Chondrocyte (in vitro differentiated cells): Measurements from ENCODE around the gene UPF1. TPM values are rescaled to one million over a fixed set of nuclear protein-coding genes. Genes with fewer than 3 reads are reported as not detected.

ENCODE experiments used
- DNase-seq: peaks from one replicate; pipeline ENCODE4 v3.0.0; 2021; ENCODE audit warnings: mixed read lengths, low spot score
- H3K27ac Mint-ChIP-seq: one replicate; pipeline ENCODE4 v1.8.0; 2021; ENCODE audit warnings: mild to moderate bottlenecking, moderate library complexity, mixed read lengths; ENCODE audit not compliant: unreplicated experiment
- H3K27me3 Mint-ChIP-seq: 2 replicates; pipeline ENCODE4 v1.8.0; 2021; ENCODE audit warnings: low read depth, mixed read lengths
- H3K36me3 Mint-ChIP-seq: 2 replicates; pipeline ENCODE4 v1.8.0; 2021; ENCODE audit warnings: low read depth, mixed read lengths
- H3K4me1 Mint-ChIP-seq: 2 replicates; pipeline ENCODE4 v1.8.0; 2021; ENCODE audit warnings: low read depth, mild to moderate bottlenecking, mixed read lengths
- H3K4me3 Mint-ChIP-seq: one replicate; pipeline ENCODE4 v1.8.0; 2021; ENCODE audit warnings: mild to moderate bottlenecking, moderate library complexity, mixed read lengths; ENCODE audit not compliant: unreplicated experiment
- H3K9me3 Mint-ChIP-seq: 2 replicates; pipeline ENCODE4 v1.8.0; 2021; ENCODE audit warnings: low read depth, mixed read lengths
- total RNA-seq: library from RNA; stranded (reverse); gene quantifications from 3 replicates; pipeline ENCODE4 v1.2.1, GENCODE V29; 2021
- TF ChIP-seq, protein P1 (sequence below): fragments of 200-600 bp; sonication (generic); IDR thresholded peaks from 2 replicates; pipeline ENCODE4 v1.5.0; 2021; ENCODE audit warnings: antibody characterized with exemption, mild to moderate bottlenecking, moderate library complexity

Gene UPF1
- total RNA-seq, 1 donor from 2014 or later: 40.4 TPM

DNA sequence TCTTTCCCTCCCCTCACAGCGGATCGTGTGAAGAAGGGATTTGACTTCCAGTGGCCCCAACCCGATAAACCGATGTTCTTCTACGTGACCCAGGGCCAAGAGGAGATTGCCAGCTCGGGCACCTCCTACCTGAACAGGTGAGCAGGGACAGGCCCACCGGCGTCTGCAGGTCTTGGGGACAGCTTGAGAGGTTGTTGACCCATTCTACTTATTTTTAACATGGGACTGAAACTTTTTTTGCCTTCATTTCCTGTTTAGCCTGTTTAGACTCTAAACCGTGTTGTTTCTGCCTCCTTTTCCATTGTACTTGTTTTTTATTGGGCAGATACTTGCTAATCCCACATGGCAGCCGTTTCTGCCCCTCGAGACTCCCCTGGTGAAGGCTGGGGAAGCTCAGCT, 28.5 kb downstream of the UPF1 start:
- no peak overlapping the region for H3K4me3 Mint-ChIP-seq
- DNase-seq: no peak

DNA sequence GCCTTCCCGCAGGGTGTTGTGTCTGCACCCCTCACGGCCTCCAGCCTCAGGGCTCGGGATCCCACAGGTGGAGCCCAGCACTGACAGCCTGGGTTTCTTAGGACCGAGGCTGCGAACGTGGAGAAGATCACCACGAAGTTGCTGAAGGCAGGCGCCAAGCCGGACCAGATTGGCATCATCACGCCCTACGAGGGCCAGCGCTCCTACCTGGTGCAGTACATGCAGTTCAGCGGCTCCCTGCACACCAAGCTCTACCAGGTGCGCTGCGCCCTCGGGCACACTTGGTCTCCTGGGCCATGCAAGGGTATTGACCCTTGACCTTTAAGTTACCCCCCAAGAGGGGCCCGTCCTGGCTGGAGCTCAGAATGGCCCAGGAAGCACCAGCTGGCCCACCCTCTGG, 29.0 kb downstream of the UPF1 start:
- Mint-ChIP-seq H3K9me3 (no peaks in the 10 kb centered on the region), H3K4me1 (no peaks in the 10 kb centered on the region), H3K27ac (no peak overlapping the region), H3K36me3 (peaks cover 31% of the 10 kb centered on the region), H3K4me3 (no peak overlapping the region), H3K27me3 (no peaks in the 10 kb centered on the region)
- TF ChIP-seq, protein P1, sequence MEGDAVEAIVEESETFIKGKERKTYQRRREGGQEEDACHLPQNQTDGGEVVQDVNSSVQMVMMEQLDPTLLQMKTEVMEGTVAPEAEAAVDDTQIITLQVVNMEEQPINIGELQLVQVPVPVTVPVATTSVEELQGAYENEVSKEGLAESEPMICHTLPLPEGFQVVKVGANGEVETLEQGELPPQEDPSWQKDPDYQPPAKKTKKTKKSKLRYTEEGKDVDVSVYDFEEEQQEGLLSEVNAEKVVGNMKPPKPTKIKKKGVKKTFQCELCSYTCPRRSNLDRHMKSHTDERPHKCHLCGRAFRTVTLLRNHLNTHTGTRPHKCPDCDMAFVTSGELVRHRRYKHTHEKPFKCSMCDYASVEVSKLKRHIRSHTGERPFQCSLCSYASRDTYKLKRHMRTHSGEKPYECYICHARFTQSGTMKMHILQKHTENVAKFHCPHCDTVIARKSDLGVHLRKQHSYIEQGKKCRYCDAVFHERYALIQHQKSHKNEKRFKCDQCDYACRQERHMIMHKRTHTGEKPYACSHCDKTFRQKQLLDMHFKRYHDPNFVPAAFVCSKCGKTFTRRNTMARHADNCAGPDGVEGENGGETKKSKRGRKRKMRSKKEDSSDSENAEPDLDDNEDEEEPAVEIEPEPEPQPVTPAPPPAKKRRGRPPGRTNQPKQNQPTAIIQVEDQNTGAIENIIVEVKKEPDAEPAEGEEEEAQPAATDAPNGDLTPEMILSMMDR: no peak
- DNase-seq: peak; percentile 89

More for the DNA sequence above, 28.5 kb downstream of the UPF1 start:
- H3K9me3 Mint-ChIP-seq: no peaks in the 10 kb centered on the region
- no peaks in the 10 kb centered on the region for H3K4me1 Mint-ChIP-seq
- no peaks in the 10 kb centered on the region for H3K27me3 Mint-ChIP-seq
- H3K27ac Mint-ChIP-seq: no peak overlapping the region
- H3K36me3 Mint-ChIP-seq: peaks cover 33% of the 10 kb centered on the region
- TF ChIP-seq, protein P1: no peak

DNA sequence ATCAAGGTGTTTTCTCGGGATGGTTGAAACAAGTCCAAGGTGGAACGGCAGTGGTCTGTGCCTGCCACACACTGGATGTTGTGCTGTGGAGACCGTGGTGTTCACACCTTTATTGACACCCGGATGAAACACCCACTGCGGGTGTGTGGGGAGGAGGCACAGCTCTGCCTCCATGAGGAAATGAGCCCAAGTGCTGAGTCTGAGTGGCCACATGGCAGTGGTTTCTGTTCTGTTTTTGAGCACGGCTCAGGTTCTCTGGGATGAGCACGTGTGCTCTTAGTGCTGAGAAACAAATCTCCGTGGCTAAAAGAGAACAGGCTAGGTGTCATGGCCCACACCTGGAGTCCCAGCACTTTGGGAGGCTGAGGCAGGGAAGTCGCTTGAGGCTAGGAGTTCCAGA, 29.5 kb downstream of the UPF1 start:
- H3K9me3 Mint-ChIP-seq: no peaks in the 10 kb centered on the region
- no peaks in the 10 kb centered on the region for H3K4me1 Mint-ChIP-seq
- no peak overlapping the region for H3K27ac Mint-ChIP-seq
- no peak for DNase-seq
- peaks cover 31% of the 10 kb centered on the region for H3K36me3 Mint-ChIP-seq
- no peak overlapping the region for H3K4me3 Mint-ChIP-seq
- TF ChIP-seq, protein P1: no peak
- no peaks in the 10 kb centered on the region for H3K27me3 Mint-ChIP-seq

DNA sequence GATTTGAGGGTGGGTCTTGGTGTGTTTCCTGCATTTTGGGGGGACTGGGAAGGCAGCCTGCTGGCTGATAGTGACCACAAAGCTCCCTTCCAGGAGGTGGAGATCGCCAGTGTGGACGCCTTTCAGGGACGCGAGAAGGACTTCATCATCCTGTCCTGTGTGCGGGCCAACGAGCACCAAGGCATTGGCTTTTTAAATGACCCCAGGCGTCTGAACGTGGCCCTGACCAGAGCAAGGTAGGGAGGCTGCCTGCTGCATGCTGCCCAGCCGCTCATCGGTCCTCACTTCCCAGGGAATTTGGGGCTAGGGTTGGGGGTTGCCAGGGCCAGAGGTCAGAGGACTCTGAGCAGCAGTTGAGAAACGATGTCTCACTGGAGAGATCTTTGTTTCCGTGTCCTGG, 30.2 kb downstream of the UPF1 start:
- peak; percentile 64 for DNase-seq
- H3K27ac Mint-ChIP-seq: no peak overlapping the region
- no peaks in the 10 kb centered on the region for H3K27me3 Mint-ChIP-seq
- H3K4me1 Mint-ChIP-seq: no peaks in the 10 kb centered on the region
- TF ChIP-seq, protein P1: no peak
- no peak overlapping the region for H3K4me3 Mint-ChIP-seq
- H3K9me3 Mint-ChIP-seq: no peaks in the 10 kb centered on the region
- H3K36me3 Mint-ChIP-seq: peaks cover 26% of the 10 kb centered on the region

DNA sequence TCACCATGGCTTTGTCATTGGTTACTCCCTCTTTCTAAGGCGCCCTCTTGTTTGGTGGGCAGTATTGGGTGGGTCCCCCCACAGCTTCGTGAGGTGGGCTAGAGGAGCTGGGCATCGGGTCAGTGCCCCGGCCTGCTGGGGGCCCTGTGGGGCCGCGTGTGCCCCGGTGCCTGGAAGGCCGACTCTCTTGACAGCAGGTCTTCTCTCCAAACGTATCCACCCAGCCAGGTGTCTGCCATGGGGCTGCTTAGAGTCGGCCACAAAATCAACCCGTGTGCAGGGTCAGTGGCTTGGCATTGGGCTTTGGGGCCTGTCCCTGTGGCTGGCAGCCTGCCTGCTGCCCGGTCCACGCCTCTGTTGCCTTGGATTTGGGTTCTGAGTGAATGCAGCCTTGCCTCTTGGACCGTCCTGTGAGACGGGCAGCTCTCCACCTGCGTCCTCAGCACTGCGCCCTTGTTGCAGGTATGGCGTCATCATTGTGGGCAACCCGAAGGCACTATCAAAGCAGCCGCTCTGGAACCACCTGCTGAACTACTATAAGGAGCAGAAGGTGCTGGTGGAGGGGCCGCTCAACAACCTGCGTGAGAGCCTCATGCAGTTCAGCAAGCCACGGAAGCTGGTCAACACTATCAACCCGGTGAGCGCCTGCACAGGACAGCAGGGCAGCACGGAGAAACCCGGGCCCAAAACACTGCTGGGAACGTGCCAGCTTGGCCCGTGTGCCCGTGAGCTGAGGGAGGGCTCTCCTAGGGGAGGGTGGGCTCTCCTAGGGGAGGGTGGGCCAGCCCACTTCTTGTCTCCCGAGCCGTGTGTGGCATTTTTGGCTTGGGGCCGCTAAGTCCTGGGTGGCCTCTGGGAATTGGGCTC, 31.4 kb downstream of the UPF1 start:
- no peak overlapping the region for H3K4me3 Mint-ChIP-seq
- DNase-seq: peak; percentile 74
- TF ChIP-seq, protein P1: no peak
- H3K9me3 Mint-ChIP-seq: no peaks in the 10 kb centered on the region
- no peaks in the 10 kb centered on the region for H3K4me1 Mint-ChIP-seq
- H3K27me3 Mint-ChIP-seq: no peaks in the 10 kb centered on the region
- peaks cover 25% of the 10 kb centered on the region for H3K36me3 Mint-ChIP-seq
- no peak overlapping the region for H3K27ac Mint-ChIP-seq
